Cortex of kidney (tissue), 1 donor: ENCODE data around the gene BRI3BP.
"Not testable (repeated sequence)": the region's sequence is repeated elsewhere in the genome, so short reads cannot be mapped to it uniquely, and the experiment has no call there.

Experiments used
- DNase-seq: peaks from one replicate; lab custom pipeline; 2025; lab: John Stamatoyannopoulos, UW

Gene BRI3BP

GRCh38 chr12:125068391-125068790 lies 74.9 kb downstream of the BRI3BP start:
- DNase-seq: no peak

- no peak for DNase-seq
Measured at GRCh38 chr12:125069616-125070015, 76.2 kb downstream of the BRI3BP start.

GRCh38 chr12:125070112-125070511 lies 76.7 kb downstream of the BRI3BP start:
- no peak for DNase-seq

GRCh38 chr12:125070661-125071390 lies 77.4 kb downstream of the BRI3BP start:
- DNase-seq: no peak

- no peak for DNase-seq
Measured at GRCh38 chr12:125071456-125071855, 78.0 kb downstream of the BRI3BP start.

GRCh38 chr12:125072496-125072895 lies 79.1 kb downstream of the BRI3BP start:
- no peak for DNase-seq

- not testable (repeated sequence) for DNase-seq
Measured at GRCh38 chr12:125074294-125074693, 80.8 kb downstream of the BRI3BP start.

GRCh38 chr12:125076103-125076502 lies 82.7 kb downstream of the BRI3BP start:
- no peak for DNase-seq

GRCh38 chr12:125079084-125079483 lies 85.6 kb downstream of the BRI3BP start:
- no peak for DNase-seq

GRCh38 chr12:125079648-125080645 lies 86.5 kb downstream of the BRI3BP start:
- DNase-seq: no peak
